Neural progenitor cell (in vitro differentiated cells): ENCODE data around the gene MAPRE3. TPM values are rescaled to one million over a fixed set of nuclear protein-coding genes. Genes with fewer than 3 reads are reported as not detected.

Source experiments
- DNase-seq: peaks from one replicate; pipeline ENCODE4 v3.0.0-alpha.2; 2016; ENCODE audit warnings: low spot score
- H2AFZ ChIP-seq: fragments of 200-600 bp; sonication (generic); replicated peaks from 2 replicates; pipeline ENCODE4 v1.6.1; 2016; ENCODE audit warnings: antibody characterized with exemption
- H3F3A ChIP-seq: fragments of 200-600 bp; sonication (generic); 2 replicates; pipeline ENCODE4 v1.6.1; 2016; ENCODE audit warnings: antibody characterized with exemption, low read depth
- H3K27ac ChIP-seq: fragments of 200-600 bp; sonication (generic); 2 replicates; pipeline ENCODE4 v1.5.1; 2016; ENCODE audit warnings: mild to moderate bottlenecking
- H3K27me3 ChIP-seq: fragments of 200-600 bp; sonication (generic); 2 replicates; pipeline ENCODE4 v1.6.1; 2016; ENCODE audit warnings: mild to moderate bottlenecking, moderate library complexity
- H3K36me3 ChIP-seq: fragments of 200-600 bp; sonication (generic); 2 replicates; pipeline ENCODE4 v1.5.1; 2016
- H3K4me1 ChIP-seq: fragments of 200-600 bp; sonication (generic); 2 replicates; pipeline ENCODE4 v1.6.1; 2016; ENCODE audit warnings: mixed run types
- H3K4me2 ChIP-seq: fragments of 200-600 bp; sonication (generic); 2 replicates; pipeline ENCODE4 v1.6.1; 2016
- H3K4me3 ChIP-seq: fragments of 200-600 bp; sonication (generic); 2 replicates; pipeline ENCODE4 v1.5.1; 2016
- H3K79me2 ChIP-seq: fragments of 200-600 bp; sonication (generic); 2 replicates; pipeline ENCODE4 v1.6.1; 2016; ENCODE audit warnings: low read depth
- H3K9ac ChIP-seq: fragments of 200-600 bp; sonication (generic); 2 replicates; pipeline ENCODE4 v1.6.1; 2016
- H3K9me3 ChIP-seq: fragments of 200-600 bp; sonication (generic); 2 replicates; pipeline ENCODE4 v1.5.1; 2016; ENCODE audit warnings: low read depth
- H4K20me1 ChIP-seq: fragments of 200-600 bp; sonication (generic); 2 replicates; pipeline ENCODE4 v1.6.1; 2016; ENCODE audit warnings: low read depth
- H3K27ac Mint-ChIP-seq: 3 replicates; pipeline ENCODE4 v1.8.0; 2021; ENCODE audit warnings: mixed read lengths
- H3K27me3 Mint-ChIP-seq: 2 replicates; pipeline ENCODE4 v1.8.0; 2022; ENCODE audit warnings: low read depth, mild to moderate bottlenecking, inconsistent platforms, moderate library complexity, mixed read lengths; ENCODE audit not compliant: insufficient read depth
- H3K36me3 Mint-ChIP-seq: 3 replicates; pipeline ENCODE4 v1.8.0; 2021; ENCODE audit warnings: mixed read lengths
- H3K4me1 Mint-ChIP-seq: 3 replicates; pipeline ENCODE4 v1.8.0; 2021; ENCODE audit warnings: mixed read lengths
- H3K4me3 Mint-ChIP-seq: 3 replicates; pipeline ENCODE4 v1.8.0; 2021; ENCODE audit warnings: mild to moderate bottlenecking, moderate library complexity, mixed read lengths
- H3K9me3 Mint-ChIP-seq: 3 replicates; pipeline ENCODE4 v1.8.0; 2020; ENCODE audit warnings: mixed read lengths
- CTCF ChIP-seq: fragments of 200-600 bp; sonication (generic); IDR thresholded peaks from 2 replicates; pipeline ENCODE4 v1.5.1; 2017; ENCODE audit warnings: antibody characterized with exemption, mild to moderate bottlenecking
- EZH2 ChIP-seq: fragments of 200-600 bp; sonication (generic); IDR thresholded peaks from 2 replicates; pipeline ENCODE4 v1.6.1; 2017; ENCODE audit warnings: antibody characterized with exemption, mild to moderate bottlenecking, moderate library complexity
- EZH2phosphoT487 ChIP-seq: fragments of 200-600 bp; sonication (generic); IDR thresholded peaks from 2 replicates; pipeline ENCODE4 v1.6.1; 2017; ENCODE audit warnings: antibody characterized with exemption
- total RNA-seq: library from RNA; depleted of rRNA; stranded (reverse); fragments of >200 nt; gene quantifications from 2 replicates; pipeline ENCODE4 v1.2.3, GENCODE V29; 2015; ENCODE audit warnings: low replicate concordance

Gene MAPRE3
- total RNA-seq, 1 donor from 2014 or later: 3.1 TPM

- peaks cover 20% of the 10 kb centered on the region for H3K4me1 ChIP-seq
- peaks cover 32% of the 10 kb centered on the region for H4K20me1 ChIP-seq
- no peak overlapping the region for H3K27ac ChIP-seq
- H3K79me2 ChIP-seq: no peaks in the 10 kb centered on the region
- Mint-ChIP-seq H3K9me3 (no peaks in the 10 kb centered on the region), H3K4me1 (peaks cover 27% of the 10 kb centered on the region), H3K4me3 (peak overlapping the region; percentile 94), H3K36me3 (no peaks in the 10 kb centered on the region), H3K27ac (peak overlapping the region; percentile 43), H3K27me3 (peaks cover 8% of the 10 kb centered on the region)
- DNase-seq: peak; percentile 65
- H3K4me3 ChIP-seq: peak overlapping the region; percentile 78
- H2AFZ ChIP-seq: peak overlapping the region; percentile 97
- no peak for TF ChIP-seq EZH2phosphoT487
- TF ChIP-seq CTCF: no peak
- no peak for TF ChIP-seq EZH2
- peaks cover 59% of the 10 kb centered on the region for H3K27me3 ChIP-seq
- peaks cover 13% of the 10 kb centered on the region for H3F3A ChIP-seq
- no peaks in the 10 kb centered on the region for H3K36me3 ChIP-seq
- H3K9ac ChIP-seq: no peak overlapping the region
- H3K4me2 ChIP-seq: peak overlapping the region; percentile 96
- no peaks in the 10 kb centered on the region for H3K9me3 ChIP-seq
Observed at GRCh38 chr2:26970928-26971627, 641 bp downstream of the MAPRE3 start.

GRCh38 chr2:26971911-26972786 is 1.7 kb downstream of the MAPRE3 start:
- H3K4me2 ChIP-seq: peak overlapping the region; percentile 96
- H3K4me1 ChIP-seq: peaks cover 20% of the 10 kb centered on the region
- H3K27me3 Mint-ChIP-seq: peaks cover 8% of the 10 kb centered on the region
- H3K4me1 Mint-ChIP-seq: peaks cover 27% of the 10 kb centered on the region
- no peak for TF ChIP-seq EZH2phosphoT487
- no peak for TF ChIP-seq EZH2
- no peak for TF ChIP-seq CTCF
- no peak overlapping the region for H3K4me3 ChIP-seq
- H3K36me3 ChIP-seq: no peaks in the 10 kb centered on the region
- no peak overlapping the region for H3K9ac ChIP-seq
- H3K27ac Mint-ChIP-seq: no peak overlapping the region
- no peak overlapping the region for H2AFZ ChIP-seq
- no peaks in the 10 kb centered on the region for H3K9me3 Mint-ChIP-seq
- no peaks in the 10 kb centered on the region for H3K79me2 ChIP-seq
- H4K20me1 ChIP-seq: peaks cover 32% of the 10 kb centered on the region
- peaks cover 13% of the 10 kb centered on the region for H3F3A ChIP-seq
- H3K36me3 Mint-ChIP-seq: no peaks in the 10 kb centered on the region
- no peak overlapping the region for H3K27ac ChIP-seq
- H3K4me3 Mint-ChIP-seq: peak overlapping the region; percentile 94
- H3K27me3 ChIP-seq: peaks cover 57% of the 10 kb centered on the region
- no peaks in the 10 kb centered on the region for H3K9me3 ChIP-seq
- DNase-seq: no peak

DNA sequence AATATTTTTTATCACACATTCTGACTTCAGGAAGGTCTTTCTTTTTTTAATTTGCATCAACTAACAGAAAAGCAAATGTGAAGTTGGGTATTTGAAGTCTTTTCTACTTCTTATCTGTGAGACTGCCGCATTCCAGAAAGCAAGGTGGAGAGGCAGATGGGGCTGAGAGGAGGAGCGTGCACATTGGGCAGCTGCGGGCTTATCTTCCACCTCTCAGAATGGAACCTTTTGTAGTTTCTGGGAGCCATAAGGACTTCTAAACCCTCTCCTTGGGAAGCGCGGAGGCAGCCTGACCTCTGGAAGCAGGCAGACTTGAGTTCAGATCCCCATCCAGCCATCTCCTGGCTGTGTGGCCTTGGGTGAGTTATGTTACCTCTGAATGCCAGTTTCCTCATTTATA is 3.9 kb downstream of the MAPRE3 start:
- Mint-ChIP-seq H3K9me3 (no peaks in the 10 kb centered on the region), H3K4me1 (peaks cover 26% of the 10 kb centered on the region), H3K27ac (no peak overlapping the region), H3K27me3 (peaks cover 8% of the 10 kb centered on the region), H3K36me3 (no peaks in the 10 kb centered on the region), H3K4me3 (no peak overlapping the region)
- no peak overlapping the region for H3K4me3 ChIP-seq
- peaks cover 13% of the 10 kb centered on the region for H3F3A ChIP-seq
- H2AFZ ChIP-seq: no peak overlapping the region
- H3K79me2 ChIP-seq: no peaks in the 10 kb centered on the region
- H4K20me1 ChIP-seq: peaks cover 32% of the 10 kb centered on the region
- no peaks in the 10 kb centered on the region for H3K36me3 ChIP-seq
- peak; percentile 23 for DNase-seq
- H3K4me1 ChIP-seq: peaks cover 20% of the 10 kb centered on the region
- no peak overlapping the region for H3K9ac ChIP-seq
- H3K27me3 ChIP-seq: peaks cover 35% of the 10 kb centered on the region
- H3K27ac ChIP-seq: no peak overlapping the region
- H3K9me3 ChIP-seq: no peaks in the 10 kb centered on the region
- TF ChIP-seq EZH2 (no peak), CTCF (no peak), EZH2phosphoT487 (no peak)
- H3K4me2 ChIP-seq: no peak overlapping the region
